CD4-positive, alpha-beta T cell (primary cell): Measurements from ENCODE around the gene LYST. TPM values are rescaled to one million over a fixed set of nuclear protein-coding genes. Genes with fewer than 3 reads are reported as not detected.

Experiments used
- ATAC-seq: fragments of 200-7000 bp; cut with Tn5 transposase; one replicate; pipeline ENCODE4 v1.10.0; 2022; ENCODE audit warnings: mild to moderate bottlenecking; ENCODE audit not compliant: poor library complexity
- CTCF ChIA-PET: fragments of 350-600 bp; sonication (Branson Sonifier 250); formaldehyde crosslinking; loops from one replicate; lab custom pipeline; 2021; ENCODE audit warnings: antibody characterized with exemption, inconsistent platforms; lab: Charles Lee
- POLR2A ChIA-PET: fragments of 350-600 bp; sonication (Branson Sonifier 250); formaldehyde crosslinking; loops from one replicate; lab custom pipeline; 2021; ENCODE audit warnings: antibody characterized with exemption, inconsistent platforms; lab: Charles Lee
- DNase-seq, 14 experiments: peaks; one replicate each; pipeline ENCODE4 v3.0.0-alpha.2; 2013 to 2020; ENCODE audit warnings: mixed read lengths in 2 of 14
- H3K27ac ChIP-seq, 2 donors: one replicate each; pipeline versions ENCODE4 v1.5.1 to v1.7.0; 2013; ENCODE audit warnings: low read length in 2 of 2, low read depth in 1 of 2, mild to moderate bottlenecking in 1 of 2
- H3K27me3 ChIP-seq, 2 experiments: 1 replicate in 1 of 2; 2 replicates in 1 of 2; pipeline versions ENCODE4 v1.6.1 to v1.7.0; 2013; ENCODE audit warnings: low read length in 2 of 2, control low read depth in 1 of 2, mild to moderate bottlenecking in 1 of 2, moderate library complexity in 1 of 2; ENCODE audit not compliant: insufficient read depth in 2 of 2, control insufficient read depth in 1 of 2
- H3K36me3 ChIP-seq: one replicate; pipeline ENCODE4 v1.6.1; 2013; ENCODE audit warnings: low read length, control low read depth; ENCODE audit not compliant: insufficient read depth
- H3K4me1 ChIP-seq: one replicate; pipeline ENCODE4 v1.6.1; 2013; ENCODE audit warnings: low read length, control low read depth; ENCODE audit not compliant: insufficient read depth
- H3K4me3 ChIP-seq: one replicate; pipeline ENCODE4 v1.5.1; 2013; ENCODE audit warnings: mild to moderate bottlenecking, low read length, moderate library complexity
- H3K9me3 ChIP-seq, 2 experiments: 1 replicate in 1 of 2; 2 replicates in 1 of 2; pipeline versions ENCODE4 v1.6.1 to v1.7.0; 2013; ENCODE audit warnings: low read length in 2 of 2, mild to moderate bottlenecking in 2 of 2, control low read depth in 1 of 2, moderate library complexity in 1 of 2; ENCODE audit not compliant: control insufficient read depth in 1 of 2, insufficient read depth in 1 of 2
- H3K27ac Mint-ChIP-seq: one replicate; pipeline ENCODE4 v1.8.0; 2020; ENCODE audit warnings: mixed read lengths
- H3K27me3 Mint-ChIP-seq: one replicate; pipeline ENCODE4 v1.8.0; 2021; ENCODE audit warnings: mixed read lengths
- H3K36me3 Mint-ChIP-seq: one replicate; pipeline ENCODE4 v1.8.0; 2021; ENCODE audit warnings: low read depth, mixed read lengths
- H3K4me1 Mint-ChIP-seq: one replicate; pipeline ENCODE4 v1.8.0; 2021; ENCODE audit warnings: low read depth, mixed read lengths
- H3K4me3 Mint-ChIP-seq: one replicate; pipeline ENCODE4 v1.8.0; 2020; ENCODE audit warnings: mild to moderate bottlenecking, mixed read lengths
- H3K9me3 Mint-ChIP-seq: one replicate; pipeline ENCODE4 v1.8.0; 2020; ENCODE audit warnings: mixed read lengths
- intact Hi-C, 2 experiments: fragments of 100-400 bp; cut with DNase I in 1 of 2; cut with micrococcal nuclease in 1 of 2; formaldehyde crosslinking; loops; one replicate each; pipeline versions ENCODE4 v1.15.1 to v1.9.0; 2023 to 2025; cut with DNase I, micrococcal nuclease
- total RNA-seq, 174 experiments: library from RNA in 2 of 174; stranded (reverse) in 2 of 174; gene quantifications; one replicate each; pipeline ENCODE4 v1.2.3 and lab custom pipeline; 2021 to 2026
- TF ChIP-seq, protein P1 (sequence below): fragments of 200-600 bp; IDR thresholded peaks from one replicate; pipeline ENCODE4 v1.8.0; 2022; ENCODE audit warnings: antibody characterized with exemption, mild to moderate bottlenecking

Gene LYST
- total RNA-seq, 2 experiments from 2014 or later: 24.9 to 26.8 TPM

DNA sequence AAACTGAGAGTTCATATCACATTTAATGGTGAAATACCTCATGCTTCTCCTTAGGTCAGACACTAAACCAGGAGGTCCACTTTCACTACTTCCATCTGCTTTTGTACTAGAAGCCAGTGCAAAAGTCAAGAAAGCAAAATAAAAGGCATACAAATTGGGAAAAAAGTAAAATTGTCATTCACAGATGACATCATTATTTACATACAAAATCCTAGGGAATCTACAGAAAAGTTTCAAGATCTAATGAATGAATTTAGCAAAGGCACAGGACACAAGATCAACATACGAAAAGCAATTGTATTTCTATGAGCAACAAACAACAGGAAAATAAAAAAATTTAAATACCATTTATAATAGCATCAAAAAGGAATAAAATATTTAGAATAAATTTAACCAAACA lies 41.5 kb downstream of the LYST start:
- peaks cover 29% of the 10 kb centered on the region for H3K36me3 Mint-ChIP-seq
- H3K36me3 ChIP-seq: peaks cover 11% of the 10 kb centered on the region
- no peaks in the 10 kb centered on the region for H3K9me3 ChIP-seq
- no peaks in the 10 kb centered on the region for H3K4me1 Mint-ChIP-seq
- CTCF ChIA-PET: no interaction called here
- no peaks in the 10 kb centered on the region for H3K27me3 Mint-ChIP-seq
- H3K9me3 Mint-ChIP-seq: no peaks in the 10 kb centered on the region
- H3K4me3 ChIP-seq: no peak overlapping the region
- no peaks in the 10 kb centered on the region for H3K4me1 ChIP-seq
- intact Hi-C loops: no loop called here
- no peak for ATAC-seq
- H3K27ac ChIP-seq: no peak overlapping the region
- H3K27ac Mint-ChIP-seq: no peak overlapping the region
- no peak for DNase-seq
- H3K4me3 Mint-ChIP-seq: no peak overlapping the region
- POLR2A ChIA-PET: no interaction called here
- TF ChIP-seq, protein P1, sequence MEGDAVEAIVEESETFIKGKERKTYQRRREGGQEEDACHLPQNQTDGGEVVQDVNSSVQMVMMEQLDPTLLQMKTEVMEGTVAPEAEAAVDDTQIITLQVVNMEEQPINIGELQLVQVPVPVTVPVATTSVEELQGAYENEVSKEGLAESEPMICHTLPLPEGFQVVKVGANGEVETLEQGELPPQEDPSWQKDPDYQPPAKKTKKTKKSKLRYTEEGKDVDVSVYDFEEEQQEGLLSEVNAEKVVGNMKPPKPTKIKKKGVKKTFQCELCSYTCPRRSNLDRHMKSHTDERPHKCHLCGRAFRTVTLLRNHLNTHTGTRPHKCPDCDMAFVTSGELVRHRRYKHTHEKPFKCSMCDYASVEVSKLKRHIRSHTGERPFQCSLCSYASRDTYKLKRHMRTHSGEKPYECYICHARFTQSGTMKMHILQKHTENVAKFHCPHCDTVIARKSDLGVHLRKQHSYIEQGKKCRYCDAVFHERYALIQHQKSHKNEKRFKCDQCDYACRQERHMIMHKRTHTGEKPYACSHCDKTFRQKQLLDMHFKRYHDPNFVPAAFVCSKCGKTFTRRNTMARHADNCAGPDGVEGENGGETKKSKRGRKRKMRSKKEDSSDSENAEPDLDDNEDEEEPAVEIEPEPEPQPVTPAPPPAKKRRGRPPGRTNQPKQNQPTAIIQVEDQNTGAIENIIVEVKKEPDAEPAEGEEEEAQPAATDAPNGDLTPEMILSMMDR: no peak
- no peaks in the 10 kb centered on the region for H3K27me3 ChIP-seq

DNA sequence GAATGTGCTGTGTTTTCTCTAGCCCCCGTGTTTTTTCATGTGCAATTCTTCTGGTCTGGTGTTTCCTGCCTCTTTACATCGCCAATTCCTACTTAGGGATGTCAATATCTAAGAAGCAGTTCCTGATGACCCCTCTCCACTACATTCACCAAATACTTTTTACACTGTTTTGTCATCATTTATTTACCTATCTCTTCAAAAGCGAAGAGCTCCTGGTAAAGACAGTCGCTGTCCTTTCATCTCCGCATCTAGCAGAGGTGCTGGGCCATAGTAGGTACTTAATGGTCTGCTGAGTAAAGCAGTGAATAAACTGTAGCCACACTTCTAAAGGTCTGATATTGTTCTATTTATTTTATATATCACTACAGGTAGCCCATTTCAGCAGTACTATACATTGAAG lies 43.0 kb downstream of the LYST start:
- Mint-ChIP-seq H3K4me1 (no peaks in the 10 kb centered on the region), H3K9me3 (no peaks in the 10 kb centered on the region), H3K36me3 (peaks cover 24% of the 10 kb centered on the region), H3K4me3 (no peak overlapping the region), H3K27ac (no peak overlapping the region), H3K27me3 (no peaks in the 10 kb centered on the region)
- Histone ChIP-seq H3K9me3 (no peaks in the 10 kb centered on the region), H3K27ac (no peak overlapping the region), H3K4me1 (no peaks in the 10 kb centered on the region), H3K4me3 (no peak overlapping the region), H3K27me3 (no peaks in the 10 kb centered on the region), H3K36me3 (no peaks in the 10 kb centered on the region)
- ATAC-seq (no peak), DNase-seq (no peak)
- intact Hi-C loops: no loop called here
- TF ChIP-seq, protein P1: no peak
- ChIA-PET POLR2A (no interaction called here), CTCF (no interaction called here)

DNA sequence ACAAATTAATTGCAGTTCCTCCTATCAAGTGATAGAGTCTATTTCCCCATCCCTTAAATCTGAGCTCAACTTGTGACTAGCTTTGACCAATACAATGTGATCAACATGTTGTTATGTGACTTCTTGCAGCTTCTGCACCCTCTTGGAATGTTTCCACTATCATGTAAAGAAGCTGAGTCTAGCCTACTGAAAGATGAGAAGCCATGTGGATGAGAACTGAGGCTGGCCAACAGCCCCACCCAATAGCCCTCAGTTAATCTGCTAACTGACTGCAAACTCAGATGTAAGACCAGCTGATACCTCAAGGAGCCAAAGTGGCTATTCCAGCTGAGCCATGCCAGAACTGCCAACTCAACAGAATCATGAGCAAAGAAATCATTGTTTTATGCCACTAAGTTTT lies 44.0 kb downstream of the LYST start:
- Histone ChIP-seq H3K27me3 (no peaks in the 10 kb centered on the region), H3K4me1 (no peaks in the 10 kb centered on the region), H3K27ac (no peak overlapping the region), H3K9me3 (no peaks in the 10 kb centered on the region), H3K36me3 (no peaks in the 10 kb centered on the region), H3K4me3 (no peak overlapping the region)
- Mint-ChIP-seq H3K9me3 (no peaks in the 10 kb centered on the region), H3K36me3 (peaks cover 15% of the 10 kb centered on the region), H3K27me3 (no peaks in the 10 kb centered on the region), H3K27ac (no peak overlapping the region), H3K4me3 (no peak overlapping the region), H3K4me1 (no peaks in the 10 kb centered on the region)
- ChIA-PET POLR2A (no interaction called here), CTCF (no interaction called here)
- intact Hi-C loops: no loop called here
- DNase-seq (no peak), ATAC-seq (no peak)
- TF ChIP-seq, protein P1: no peak
